HG02623 (cell line): Measurements from ENCODE around the gene ALPK1.

Source experiments
- ATAC-seq: cut with Tn5 transposase; IDR thresholded peaks from one replicate; pipeline ENCODE4 v1.9.1; 2021; ENCODE audit warnings: moderate library complexity; ENCODE audit not compliant: unreplicated experiment

Gene ALPK1

GRCh38 chr4:112325530-112325929 is 28.4 kb downstream of the ALPK1 start:
- ATAC-seq, result no peak

GRCh38 chr4:112327965-112328733 is 31.0 kb downstream of the ALPK1 start:
- ATAC-seq, result peak; percentile 85

GRCh38 chr4:112328734-112329130 is 31.6 kb downstream of the ALPK1 start:
- no peak for ATAC-seq

GRCh38 chr4:112329672-112330375 is 32.7 kb downstream of the ALPK1 start:
- ATAC-seq, result no peak

GRCh38 chr4:112330921-112331320 is 33.8 kb downstream of the ALPK1 start:
- ATAC-seq, result no peak

- ATAC-seq, result no peak
Measured at GRCh38 chr4:112332398-112332797, 35.2 kb downstream of the ALPK1 start.

- ATAC-seq, result no peak
Measured at GRCh38 chr4:112340023-112340422, 42.9 kb downstream of the ALPK1 start.

GRCh38 chr4:112341033-112341432 is 43.9 kb downstream of the ALPK1 start:
- ATAC-seq, result no peak

- no peak for ATAC-seq
Measured at GRCh38 chr4:112343330-112344080, 46.3 kb downstream of the ALPK1 start.

- no peak for ATAC-seq
Measured at GRCh38 chr4:112348488-112349158, 51.5 kb downstream of the ALPK1 start.

GRCh38 chr4:112352736-112353135 is 55.6 kb downstream of the ALPK1 start:
- ATAC-seq, result no peak

- ATAC-seq, result no peak
Measured at GRCh38 chr4:112355662-112356061, 58.5 kb downstream of the ALPK1 start.

- ATAC-seq, result no peak
Measured at GRCh38 chr4:112357453-112357852, 60.3 kb downstream of the ALPK1 start.

GRCh38 chr4:112357897-112358296 is 60.7 kb downstream of the ALPK1 start:
- no peak for ATAC-seq

- no peak for ATAC-seq
Measured at GRCh38 chr4:112358415-112358814, 61.2 kb downstream of the ALPK1 start.

GRCh38 chr4:112358952-112359749 is 62.0 kb downstream of the ALPK1 start:
- ATAC-seq, result no peak

GRCh38 chr4:112361181-112361791 is 64.1 kb downstream of the ALPK1 start:
- peak; percentile 63 for ATAC-seq

- ATAC-seq, result no peak
Measured at GRCh38 chr4:112370466-112370865, 73.3 kb downstream of the ALPK1 start.

GRCh38 chr4:112371361-112371760 is 74.2 kb downstream of the ALPK1 start:
- no peak for ATAC-seq

- no peak for ATAC-seq
Measured at GRCh38 chr4:112374850-112375249, 77.7 kb downstream of the ALPK1 start.
